HS-27A (cell line): Measurements from ENCODE around the gene FAM174C.
"Not testable (repeated sequence)": the region's sequence is repeated elsewhere in the genome, so short reads cannot be mapped to it uniquely, and the experiment has no call there.

Source experiments
- DNase-seq: peaks from one replicate; pipeline ENCODE4 v3.0.0-alpha.2; 2012; ENCODE audit warnings: low read depth, missing footprints

Gene FAM174C

GRCh38 chr19:1237027-1237659 is 38.2 kb upstream of the FAM174C start:
- no peak for DNase-seq

GRCh38 chr19:1237754-1238368 is 37.5 kb upstream of the FAM174C start, which contains the start of gene CBARP:
CBARP (minus strand) TSS chr19:1238005; CDS start chr19:1236100, 1,905 bp downstream.
- DNase-seq: no peak

GRCh38 chr19:1238369-1239303 is 36.7 kb upstream of the FAM174C start:
- DNase-seq: no peak

- no peak for DNase-seq
These were observed 35.9 kb upstream of the FAM174C start for GRCh38 chr19:1239420-1239795.

GRCh38 chr19:1239796-1240737 is 35.3 kb upstream of the FAM174C start:
- DNase-seq: no peak

- no peak for DNase-seq
These were observed 34.4 kb upstream of the FAM174C start for GRCh38 chr19:1240925-1241324.

GRCh38 chr19:1241417-1242095 is 33.8 kb upstream of the FAM174C start, which contains the start of gene ATP5F1D:
ATP5F1D (plus strand) TSS chr19:1241751; CDS start chr19:1241851, 100 bp downstream.
- no peak for DNase-seq

- no peak for DNase-seq
These were observed 31.3 kb upstream of the FAM174C start for GRCh38 chr19:1243768-1244692.

GRCh38 chr19:1244693-1245451 is 30.5 kb upstream of the FAM174C start:
- DNase-seq: no peak

- no peak for DNase-seq
These were observed 29.7 kb upstream of the FAM174C start for GRCh38 chr19:1245494-1246264.

GRCh38 chr19:1246265-1247087 is 28.9 kb upstream of the FAM174C start:
- DNase-seq: not testable (repeated sequence)

- DNase-seq: no peak
These were observed 27.6 kb upstream of the FAM174C start for GRCh38 chr19:1247748-1248138.

GRCh38 chr19:1248139-1248785 is 27.1 kb upstream of the FAM174C start, which contains the start of gene MIDN:
MIDN (plus strand) TSS chr19:1248583; CDS start chr19:1250297, 1,714 bp downstream.
- no peak for DNase-seq

GRCh38 chr19:1248786-1249297 is 26.5 kb upstream of the FAM174C start:
- no peak for DNase-seq

- DNase-seq: no peak
These were observed 25.9 kb upstream of the FAM174C start for GRCh38 chr19:1249298-1249989.

- DNase-seq: no peak
These were observed 25.3 kb upstream of the FAM174C start for GRCh38 chr19:1249990-1250436.
